RWPE2 (cell line): ENCODE data around the gene SRP9.

Experiments
- ATAC-seq: fragments of 200-7000 bp; cut with Tn5 transposase; 3 replicates; pipeline ENCODE4 v1.9.1; 2021; ENCODE audit warnings: low read depth
- DNase-seq: peaks from one replicate; pipeline ENCODE4 v3.0.0-alpha.2; 2020; ENCODE audit warnings: low spot score
- H3K27ac ChIP-seq: fragments of 450-650 bp; 2 replicates; pipeline ENCODE4 v1.5.1; 2017; ENCODE audit warnings: mild to moderate bottlenecking; ENCODE audit not compliant: poor library complexity, severe bottlenecking
- H3K27me3 ChIP-seq: fragments of 250-450 bp; sonication (Bioruptor Pico); 2 replicates; pipeline ENCODE4 v1.5.1; 2021; ENCODE audit warnings: mild to moderate bottlenecking, moderate library complexity; ENCODE audit not compliant: insufficient read depth, poor library complexity, severe bottlenecking
- H3K36me3 ChIP-seq: fragments of 250-450 bp; sonication (Bioruptor Pico); 2 replicates; pipeline ENCODE4 v1.5.1; 2020; ENCODE audit warnings: low read depth, mild to moderate bottlenecking, moderate library complexity
- H3K4me1 ChIP-seq: fragments of 250-450 bp; sonication (Bioruptor Pico); 2 replicates; pipeline ENCODE4 v1.5.1; 2021; ENCODE audit warnings: mild to moderate bottlenecking, moderate library complexity; ENCODE audit not compliant: insufficient read depth, poor library complexity, severe bottlenecking
- H3K4me3 ChIP-seq: fragments of 250-450 bp; sonication (Bioruptor Pico); 2 replicates; pipeline ENCODE4 v1.5.1; 2021; ENCODE audit warnings: mild to moderate bottlenecking, moderate library complexity; ENCODE audit not compliant: severe bottlenecking
- H3K9me3 ChIP-seq: fragments of 250-450 bp; sonication (Bioruptor Pico); 2 replicates; pipeline ENCODE4 v1.5.1; 2021; ENCODE audit warnings: mild to moderate bottlenecking, moderate library complexity; ENCODE audit not compliant: severe bottlenecking
- CTCF ChIP-seq: fragments of 450-650 bp; IDR thresholded peaks from one replicate; pipeline ENCODE4 v1.5.1; 2017; ENCODE audit warnings: mild to moderate bottlenecking, moderate library complexity; ENCODE audit not compliant: poor library complexity, severe bottlenecking

Gene SRP9, protein sequence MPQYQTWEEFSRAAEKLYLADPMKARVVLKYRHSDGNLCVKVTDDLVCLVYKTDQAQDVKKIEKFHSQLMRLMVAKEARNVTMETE

DNA sequence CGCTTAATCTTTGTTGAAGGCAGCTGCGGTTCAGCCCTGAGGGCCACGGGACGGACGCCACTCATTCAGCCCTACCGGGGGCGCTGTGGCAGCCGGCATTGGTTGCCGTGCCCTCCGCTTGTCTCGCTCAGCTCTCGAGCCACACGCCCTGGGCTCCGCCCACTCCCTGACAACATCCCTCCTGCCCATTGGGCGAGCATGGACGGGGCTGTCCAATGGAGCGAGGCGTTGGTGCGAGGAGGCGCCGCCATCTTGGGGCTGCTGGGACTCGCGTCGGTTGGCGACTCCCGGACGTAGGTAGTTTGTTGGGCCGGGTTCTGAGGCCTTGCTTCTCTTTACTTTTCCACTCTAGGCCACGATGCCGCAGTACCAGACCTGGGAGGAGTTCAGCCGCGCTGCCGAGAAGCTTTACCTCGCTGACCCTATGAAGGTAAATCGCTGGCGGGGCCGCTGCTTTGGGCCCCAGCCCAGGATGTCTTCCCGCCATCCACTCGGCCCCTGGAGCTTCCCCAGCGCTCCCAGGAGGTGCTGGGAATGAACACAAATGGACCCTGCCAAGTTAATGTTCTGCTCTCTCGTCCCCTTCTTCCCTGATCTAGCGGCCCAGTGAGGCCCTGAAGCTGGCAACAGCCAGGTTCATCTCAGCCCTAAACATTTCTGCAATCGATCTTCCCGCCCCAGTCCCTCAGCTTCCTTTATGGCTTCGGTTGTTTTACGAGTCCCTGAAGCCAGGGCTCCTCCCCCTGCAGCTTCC is at the start of gene SRP9:
TSS of gene SRP9 (plus strand) at position 244 of the 754 bp plus-strand sequence. CDS start at position 359, 115 bp downstream.
- DNase-seq (peak; percentile 93), ATAC-seq (peak; percentile 98)
- Histone ChIP-seq H3K36me3 (peaks cover 29% of the 10 kb centered on the region), H3K27me3 (no peaks in the 10 kb centered on the region), H3K27ac (peak within 1 kb of the TSS; percentile 87), H3K9me3 (no peaks in the 10 kb centered on the region), H3K4me3 (peak within 1 kb of the TSS; percentile 62), H3K4me1 (peaks cover 4% of the 10 kb centered on the region)
- peak; percentile 78 for TF ChIP-seq CTCF

DNA sequence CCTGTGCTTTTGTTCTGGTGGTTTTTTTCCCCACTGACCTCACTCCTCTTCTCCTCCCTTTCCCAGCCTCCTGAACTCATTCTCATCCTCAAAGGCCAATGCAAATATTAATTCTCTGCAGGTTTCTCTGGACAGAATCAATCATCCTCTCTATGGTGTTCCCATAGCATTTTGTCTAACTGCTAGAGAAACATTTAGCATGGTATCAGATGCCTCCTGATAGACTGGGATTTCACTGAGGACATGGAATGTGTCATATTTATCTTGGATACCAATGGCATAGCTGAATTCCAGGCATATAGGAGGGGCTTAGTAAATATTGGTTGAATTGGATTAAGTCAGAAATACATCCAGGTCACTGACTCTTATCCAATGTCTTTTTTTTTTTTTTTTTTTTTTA is 46.1 kb upstream of the SRP9 start:
- ATAC-seq = no peak

GRCh38 chr1:225733254-225733653 is 44.4 kb upstream of the SRP9 start:
- no peaks in the 10 kb centered on the region for H3K27me3 ChIP-seq
- ATAC-seq (no peak), DNase-seq (no peak)
- no peaks in the 10 kb centered on the region for H3K9me3 ChIP-seq
- H3K4me1 ChIP-seq = peaks cover 26% of the 10 kb centered on the region
- no peak overlapping the region for H3K27ac ChIP-seq
- H3K4me3 ChIP-seq = no peak overlapping the region
- TF ChIP-seq CTCF = no peak
- H3K36me3 ChIP-seq = no peaks in the 10 kb centered on the region

More for the DNA sequence above, 46.1 kb upstream of the SRP9 start:
- Histone ChIP-seq H3K4me3 (no peak overlapping the region), H3K36me3 (no peaks in the 10 kb centered on the region), H3K27ac (no peak overlapping the region), H3K9me3 (no peaks in the 10 kb centered on the region), H3K27me3 (no peaks in the 10 kb centered on the region), H3K4me1 (peaks cover 14% of the 10 kb centered on the region)
- no peak for TF ChIP-seq CTCF
- DNase-seq = no peak

GRCh38 chr1:225735252-225736149 is 42.1 kb upstream of the SRP9 start:
- Histone ChIP-seq H3K36me3 (no peaks in the 10 kb centered on the region), H3K4me1 (peaks cover 26% of the 10 kb centered on the region), H3K4me3 (no peak overlapping the region), H3K9me3 (no peaks in the 10 kb centered on the region), H3K27ac (peak overlapping the region; percentile 86), H3K27me3 (no peaks in the 10 kb centered on the region)
- peak; percentile 89 for ATAC-seq
- DNase-seq = peak; percentile 79
- TF ChIP-seq CTCF = peak; percentile 20
